GM19043 (cell line): ENCODE results near the gene MYOT.

Experiments
- ATAC-seq: cut with Tn5 transposase; IDR thresholded peaks from one replicate; pipeline ENCODE4 v1.9.1; 2021; ENCODE audit warnings: low read depth; ENCODE audit not compliant: unreplicated experiment

Gene MYOT

DNA sequence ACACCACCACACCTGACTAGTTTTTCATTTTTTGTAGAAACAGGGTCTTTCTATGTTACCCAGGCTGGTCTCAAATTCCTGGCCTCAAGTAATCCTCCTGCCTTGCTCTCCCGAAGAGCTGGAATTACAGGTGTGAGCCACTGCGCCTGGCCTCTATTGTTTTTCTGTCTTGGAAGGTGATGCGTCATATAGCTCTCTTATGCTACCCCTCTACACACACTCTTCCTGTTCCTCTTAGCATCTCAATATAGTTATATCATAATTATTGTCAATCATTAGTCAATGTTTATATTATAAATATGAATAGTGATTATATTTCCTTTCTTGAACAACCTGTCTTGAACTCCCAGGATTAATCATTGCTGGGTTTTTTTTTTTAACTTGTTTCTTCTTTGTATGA lies 28.9 kb downstream of the MYOT start:
- ATAC-seq, result no peak

GRCh38 chr5:137899493-137899892 lies 31.8 kb downstream of the MYOT start:
- no peak for ATAC-seq

DNA sequence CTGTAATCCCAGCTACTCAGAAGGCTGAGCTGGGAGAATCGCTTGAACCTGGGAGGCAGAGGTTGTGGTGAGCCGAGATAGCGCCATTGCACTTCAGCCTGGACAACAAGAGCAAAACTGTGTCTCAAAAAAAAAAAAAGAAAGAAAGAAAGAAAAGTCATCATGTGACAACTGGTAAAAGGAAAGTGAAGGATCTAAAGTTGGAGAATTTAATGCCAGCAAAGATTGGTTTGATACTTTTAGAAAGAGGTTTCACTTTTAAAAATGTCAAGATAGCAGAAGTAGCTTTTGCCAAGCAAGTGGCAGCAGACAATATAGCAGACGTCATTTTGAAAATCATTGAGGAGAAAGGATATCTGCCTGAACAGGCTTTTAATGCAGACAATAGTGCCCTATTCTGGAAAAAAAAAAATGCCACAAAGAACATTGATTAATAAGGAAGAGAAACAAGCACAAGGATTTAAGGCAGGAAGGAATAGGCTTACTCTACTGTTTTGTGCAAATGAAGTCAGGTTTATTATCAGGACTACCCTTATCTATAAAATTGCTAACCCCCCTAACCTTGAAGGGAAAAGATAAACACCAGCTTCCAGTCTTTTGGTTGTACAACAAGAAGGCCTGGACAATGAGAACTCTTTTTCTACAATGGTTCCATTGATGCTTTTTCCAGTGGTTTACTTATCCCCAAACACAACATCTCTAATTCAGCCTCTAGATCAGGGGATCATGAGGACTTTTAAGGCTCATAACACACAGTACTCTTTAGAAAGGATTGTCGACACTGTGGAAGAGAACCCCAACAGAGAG lies 33.6 kb downstream of the MYOT start:
- ATAC-seq, result no peak

GRCh38 chr5:137902408-137903133 lies 34.9 kb downstream of the MYOT start:
- no peak for ATAC-seq

DNA sequence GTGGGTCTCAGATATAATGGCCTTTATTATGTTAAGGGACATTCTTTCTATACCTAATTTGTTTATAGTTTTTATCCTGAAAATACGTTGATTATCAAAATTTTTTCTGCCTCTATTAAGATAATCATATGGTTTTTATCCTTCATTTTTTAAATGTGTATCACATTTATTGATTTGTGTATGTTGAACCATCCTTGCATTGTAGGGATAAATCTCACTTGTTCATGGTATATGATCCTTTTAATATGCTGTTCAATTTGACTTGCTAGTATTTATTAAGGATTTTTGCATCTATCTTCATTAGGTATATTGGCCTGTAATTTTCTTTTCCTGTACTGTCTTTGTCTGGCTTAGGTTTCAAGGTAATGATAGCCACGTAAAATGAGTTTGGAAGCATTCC lies 47.1 kb downstream of the MYOT start:
- no peak for ATAC-seq

GRCh38 chr5:137916923-137917322 lies 49.3 kb downstream of the MYOT start:
- ATAC-seq, result no peak

DNA sequence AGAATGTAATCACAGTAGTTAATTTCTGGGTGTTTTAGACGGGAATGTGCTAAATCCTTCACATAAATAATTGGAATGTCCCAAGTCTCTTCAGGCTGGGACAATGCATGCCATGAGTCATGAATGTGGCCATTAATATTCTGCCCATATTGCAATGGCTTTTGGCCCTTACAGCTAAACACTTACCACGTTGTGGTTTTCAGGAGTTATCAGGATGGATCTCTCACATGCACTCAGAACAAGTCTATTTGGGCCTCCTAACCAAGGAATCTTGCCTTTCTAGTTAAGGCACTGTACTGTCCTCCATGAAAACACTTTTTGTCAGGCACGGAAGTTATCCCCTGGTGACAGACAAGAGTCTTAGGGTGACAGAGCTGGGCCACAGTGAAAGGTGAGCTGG lies 54.3 kb downstream of the MYOT start:
- ATAC-seq, result no peak

DNA sequence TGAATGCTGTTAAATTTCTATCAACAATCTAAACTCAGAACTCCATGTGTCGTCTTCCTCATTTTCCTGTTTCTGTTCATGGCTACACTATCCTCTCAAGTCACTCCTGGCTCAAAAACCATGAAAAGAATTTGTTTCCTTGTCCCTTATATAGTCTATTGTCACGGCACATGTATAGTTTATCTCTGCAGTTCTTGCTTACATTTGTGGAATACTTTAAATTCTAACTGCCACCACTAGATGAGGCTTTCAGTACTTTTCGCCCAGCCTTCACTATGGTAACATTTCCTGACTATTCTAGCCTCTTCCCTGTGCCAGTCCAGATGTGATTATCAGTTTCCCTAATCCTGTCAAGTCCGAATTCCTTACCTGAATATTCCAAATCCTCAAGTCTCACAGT lies 56.2 kb downstream of the MYOT start:
- no peak for ATAC-seq

GRCh38 chr5:137932800-137933199 lies 65.1 kb downstream of the MYOT start:
- ATAC-seq, result no peak

DNA sequence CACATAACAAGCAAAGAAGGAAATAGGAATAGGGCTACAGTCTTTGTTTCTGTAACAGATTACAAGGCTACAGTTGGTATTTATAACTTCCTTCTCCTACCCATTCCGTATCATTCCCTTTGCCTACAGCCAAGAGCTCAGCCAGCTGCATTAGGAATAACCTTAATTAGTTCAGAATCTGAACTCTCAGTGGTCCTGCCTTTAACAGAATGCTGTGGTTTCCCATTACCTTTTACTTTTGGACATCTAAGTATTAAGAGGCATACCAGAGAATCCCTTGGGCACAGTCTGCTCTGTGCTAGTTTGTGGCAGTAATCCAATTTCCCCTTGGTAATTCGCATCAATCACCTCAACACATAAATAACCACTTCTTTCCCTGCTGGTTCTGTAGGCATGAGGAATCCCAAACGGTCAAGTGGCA lies 65.8 kb downstream of the MYOT start:
- no peak for ATAC-seq

- no peak for ATAC-seq
Measured at GRCh38 chr5:137935190-137935589, 67.5 kb downstream of the MYOT start.

- no peak for ATAC-seq
Measured at GRCh38 chr5:137935694-137936093, 68.0 kb downstream of the MYOT start.
